H1 (cell line): ENCODE results near the gene PPP2R3C. TPM values are rescaled to one million over a fixed set of nuclear protein-coding genes. Genes with fewer than 3 reads are reported as not detected.

Source experiments
- CTCF ChIA-PET: fragments of 300-600 bp; sonication (Branson Sonifier 250); formaldehyde crosslinking; loops from one replicate; lab custom pipeline; 2021; ENCODE audit not compliant: partially characterized antibody; lab: Charles Lee
- POLR2A ChIA-PET: fragments of 300-600 bp; sonication (Branson Sonifier 250); formaldehyde crosslinking; loops from one replicate; lab custom pipeline; 2021; ENCODE audit warnings: inconsistent platforms; ENCODE audit not compliant: partially characterized antibody; lab: Charles Lee
- DNase-seq, 2 experiments: peaks; one replicate each; pipeline versions ENCODE4 v3.0.0 to v3.0.0-alpha.2; 2010 to 2022; ENCODE audit warnings: low spot score in 2 of 2, low read depth in 1 of 2, mixed read lengths in 1 of 2
- FAIRE-seq: peaks from 2 replicates; lab custom pipeline; 2011; peaks lifted over from hg19 to GRCh38; lab: Jason Lieb, UNC
- H2AFZ ChIP-seq: 2 replicates; pipeline ENCODE4 v1.8.1; 2012; ENCODE audit warnings: low read length, inconsistent platforms
- H2AK5ac ChIP-seq: 2 replicates; pipeline ENCODE4 v1.6.1; 2013; ENCODE audit warnings: low read depth, low read length
- H2BK120ac ChIP-seq: replicated peaks from 2 replicates; pipeline ENCODE3; 2013; ENCODE audit warnings: low read depth, low read length, inconsistent platforms
- H2BK12ac ChIP-seq: 2 replicates; pipeline ENCODE4 v1.6.1; 2013; ENCODE audit warnings: low read depth, low read length
- H2BK15ac ChIP-seq: 2 replicates; pipeline ENCODE4 v1.6.1; 2013; ENCODE audit warnings: low read length
- H2BK20ac ChIP-seq: 2 replicates; pipeline ENCODE4 v1.6.1; 2013; ENCODE audit warnings: low read length
- H2BK5ac ChIP-seq: 2 replicates; pipeline ENCODE4 v1.6.1; 2013; ENCODE audit warnings: low read depth, low read length
- H3K14ac ChIP-seq: 2 replicates; pipeline ENCODE4 v1.6.1; 2013; ENCODE audit warnings: inconsistent platforms; ENCODE audit not compliant: insufficient read length
- H3K18ac ChIP-seq: 2 replicates; pipeline ENCODE4 v1.6.1; 2013; ENCODE audit warnings: low read length; ENCODE audit errors: extremely low read depth
- H3K23ac ChIP-seq: 2 replicates; pipeline ENCODE4 v1.6.1; 2013; ENCODE audit warnings: inconsistent platforms; ENCODE audit not compliant: insufficient read length
- H3K23me2 ChIP-seq: 2 replicates; pipeline ENCODE4 v1.6.1; 2013; ENCODE audit warnings: low read depth, low read length
- H3K27ac ChIP-seq: 2 replicates; pipeline ENCODE4 v1.6.1; 2011; ENCODE audit warnings: low read depth, low read length, inconsistent platforms
- H3K27me3 ChIP-seq, 4 experiments: replicated peaks in 1 of 4; 1 replicate in 1 of 4; 2 replicates in 3 of 4; pipeline versions ENCODE4 v1.6.1 to v1.8.1; 2011 to 2013; ENCODE audit warnings: low read length in 3 of 4, mild to moderate bottlenecking in 3 of 4, inconsistent platforms in 2 of 4, mixed read lengths in 2 of 4, moderate library complexity in 1 of 4; ENCODE audit not compliant: control insufficient read depth in 3 of 4, insufficient read depth in 3 of 4; ENCODE audit errors: extremely low read depth in 1 of 4
- H3K36me3 ChIP-seq, 4 experiments: 2 replicates each; pipeline versions ENCODE4 v1.6.1 to v1.8.1; 2011 to 2013; ENCODE audit warnings: mild to moderate bottlenecking in 4 of 4, low read length in 3 of 4, moderate library complexity in 2 of 4, control low read depth in 1 of 4, inconsistent platforms in 1 of 4; ENCODE audit not compliant: insufficient read depth in 4 of 4, control insufficient read depth in 2 of 4
- H3K4ac ChIP-seq: replicated peaks from 2 replicates; pipeline ENCODE3; 2013; ENCODE audit warnings: low read length, low read depth, mixed read lengths, inconsistent platforms; ENCODE audit not compliant: insufficient read length
- H3K4me1 ChIP-seq, 4 experiments: replicated peaks in 1 of 4; 1 replicate in 1 of 4; 2 replicates in 3 of 4; pipeline versions ENCODE4 v1.6.1 to v1.8.1; 2011 to 2013; ENCODE audit warnings: low read length in 3 of 4, inconsistent platforms in 2 of 4, mixed read lengths in 1 of 4; ENCODE audit not compliant: insufficient read depth in 4 of 4, control insufficient read depth in 3 of 4
- H3K4me2 ChIP-seq, 2 experiments: 2 replicates each; pipeline versions ENCODE4 v1.6.1 to v1.8.1; 2011 to 2013; ENCODE audit warnings: low read depth in 2 of 2, low read length in 2 of 2, control low read depth in 1 of 2, inconsistent platforms in 1 of 2, mild to moderate bottlenecking in 1 of 2; ENCODE audit not compliant: insufficient read depth in 1 of 2
- H3K4me3 ChIP-seq, 4 experiments: fragments of 200-600, 300-600 bp in 1 of 4; sonication (generic), shearing (Covaris generic), sonication (Bioruptor Twin) in 1 of 4; 2 replicates each; pipeline versions ENCODE4 v1.5.1 to v1.8.1; 2011 to 2016; ENCODE audit warnings: low read length in 4 of 4, low read depth in 3 of 4, control low read depth in 2 of 4, inconsistent platforms in 2 of 4, mild to moderate bottlenecking in 2 of 4, mixed read lengths in 1 of 4, moderate library complexity in 1 of 4; ENCODE audit not compliant: insufficient read depth in 2 of 4; ENCODE audit errors: extremely low read depth in 1 of 4
- H3K56ac ChIP-seq: replicated peaks from 2 replicates; pipeline ENCODE3; 2013; ENCODE audit warnings: low read depth, mild to moderate bottlenecking, mixed read lengths, low read length, inconsistent platforms; ENCODE audit not compliant: insufficient read length
- H3K79me1 ChIP-seq: 2 replicates; pipeline ENCODE4 v1.6.1; 2013; ENCODE audit warnings: low read depth, low read length, control low read depth
- H3K79me2 ChIP-seq, 2 experiments: 2 replicates each; pipeline versions ENCODE4 v1.6.1 to v1.8.1; 2012 to 2013; ENCODE audit warnings: low read length in 2 of 2, mild to moderate bottlenecking in 2 of 2, inconsistent platforms in 1 of 2; ENCODE audit not compliant: insufficient read depth in 2 of 2, control insufficient read depth in 1 of 2
- H3K9ac ChIP-seq, 4 experiments: replicated peaks in 1 of 4; 1 replicate in 1 of 4; 2 replicates in 3 of 4; pipeline versions ENCODE4 v1.6.1 to v1.8.1; 2011 to 2013; ENCODE audit warnings: low read depth in 3 of 4, low read length in 3 of 4, control low read depth in 2 of 4, mild to moderate bottlenecking in 2 of 4, moderate library complexity in 2 of 4, inconsistent platforms in 1 of 4; ENCODE audit errors: extremely low read depth in 1 of 4
- H3K9me3 ChIP-seq, 2 experiments: 2 replicates each; pipeline versions ENCODE4 v1.6.1 to v1.8.1; 2012 to 2013; ENCODE audit warnings: mild to moderate bottlenecking in 2 of 2, moderate library complexity in 2 of 2, control low read depth in 1 of 2, inconsistent platforms in 1 of 2, low read depth in 1 of 2, low read length in 1 of 2, mixed read lengths in 1 of 2; ENCODE audit not compliant: insufficient read depth in 2 of 2
- H4K20me1 ChIP-seq, 2 experiments: replicated peaks in 1 of 2; 2 replicates each; pipeline versions ENCODE3 to v1.8.1; 2011 to 2013; ENCODE audit warnings: inconsistent platforms in 2 of 2, low read length in 2 of 2, mild to moderate bottlenecking in 1 of 2; ENCODE audit not compliant: insufficient read depth in 2 of 2, control insufficient read depth in 1 of 2
- H4K5ac ChIP-seq: 2 replicates; pipeline ENCODE4 v1.6.1; 2013; ENCODE audit warnings: low read length, low read depth, mixed read lengths, inconsistent platforms; ENCODE audit not compliant: insufficient read length
- H4K8ac ChIP-seq: 2 replicates; pipeline ENCODE4 v1.8.0; 2013; ENCODE audit warnings: mild to moderate bottlenecking, moderate library complexity, low read length, inconsistent platforms; ENCODE audit not compliant: insufficient read depth; ENCODE audit errors: extremely low read depth
- H4K91ac ChIP-seq: replicated peaks from 2 replicates; pipeline ENCODE3; 2013; ENCODE audit warnings: low read length, mixed read lengths, inconsistent platforms; ENCODE audit not compliant: insufficient read length
- BACH1 ChIP-seq: IDR thresholded peaks from 2 replicates; pipeline ENCODE4 v1.6.1; 2012; ENCODE audit warnings: low read length, improper control_type of control experiment
- CBX8 ChIP-seq: fragments of 300-800, 300-1000 bp; sonication (generic); IDR thresholded peaks from 2 replicates; pipeline ENCODE4 v1.7.1; 2016; ENCODE audit warnings: low read depth, low read length, borderline replicate concordance
- CEBPB ChIP-seq: IDR thresholded peaks from 2 replicates; pipeline ENCODE4 v1.6.1; 2012; ENCODE audit warnings: low read depth, low read length
- CHD1 ChIP-seq: IDR thresholded peaks from 2 replicates; pipeline ENCODE4 v1.6.1; 2012; ENCODE audit warnings: low read depth, low read length, improper control_type of control experiment
- CREB1 ChIP-seq: IDR thresholded peaks from 2 replicates; pipeline ENCODE4 v1.6.1; 2012; ENCODE audit warnings: inconsistent platforms
- HDAC6 ChIP-seq: IDR thresholded peaks from one replicate; pipeline ENCODE4 v1.7.1; 2012; ENCODE audit warnings: low read depth, mild to moderate bottlenecking, inconsistent platforms, low read length, moderate library complexity
- KDM4A ChIP-seq: IDR thresholded peaks from one replicate; pipeline ENCODE4 v1.7.1; 2012; ENCODE audit warnings: low read depth, mild to moderate bottlenecking, moderate library complexity, low read length, inconsistent platforms; ENCODE audit not compliant: severe bottlenecking
- POU5F1 ChIP-seq: IDR thresholded peaks from 2 replicates; pipeline ENCODE4 v1.6.1; 2011; ENCODE audit warnings: low read depth, mild to moderate bottlenecking, low read length, moderate library complexity
- RAD21 ChIP-seq, 2 experiments: IDR thresholded peaks in 1 of 2; conservative IDR thresholded peaks in 1 of 2; 2 replicates each; pipeline ENCODE4 v1.6.1; 2011; ENCODE audit warnings: low read depth in 2 of 2, low read length in 2 of 2, improper control_type of control experiment in 1 of 2, inconsistent platforms in 1 of 2, mild to moderate bottlenecking in 1 of 2, moderate library complexity in 1 of 2
- RXRA ChIP-seq: IDR thresholded peaks from 2 replicates; pipeline ENCODE4 v1.6.1; 2011; ENCODE audit warnings: low read depth, mild to moderate bottlenecking, low read length, moderate library complexity; ENCODE audit not compliant: insufficient read depth
- SIX5 ChIP-seq: IDR thresholded peaks from 2 replicates; pipeline ENCODE4 v1.6.1; 2011; ENCODE audit warnings: mild to moderate bottlenecking, low read depth, low read length
- SUZ12 ChIP-seq: fragments of 200-600 bp; sonication (generic); IDR thresholded peaks from 2 replicates; pipeline ENCODE4 v1.6.1; 2012; ENCODE audit warnings: mild to moderate bottlenecking, inconsistent platforms, low read length, moderate library complexity, mixed read lengths
- TAF1 ChIP-seq: IDR thresholded peaks from 2 replicates; pipeline ENCODE4 v1.6.1; 2011; ENCODE audit warnings: mild to moderate bottlenecking, low read depth, low read length
- TAF7 ChIP-seq: optimal IDR thresholded peaks from 2 replicates; pipeline ENCODE3; 2011; ENCODE audit warnings: low read depth, mild to moderate bottlenecking, inconsistent platforms, low read length, moderate library complexity, borderline replicate concordance
- YY1 ChIP-seq: IDR thresholded peaks from 2 replicates; pipeline ENCODE4 v1.6.1; 2011; ENCODE audit warnings: low read depth, mild to moderate bottlenecking, low read length
- WGBS, 2 experiments: shearing (Covaris generic) in 1 of 2; methylation state at CpG; one replicate each; pipeline versions ENCODE4 v1.1.6 to v1.1.7; 2013 to 2015; ENCODE audit warnings: low lambda C conversion rate in 2 of 2, mixed read lengths in 2 of 2, inconsistent platforms in 1 of 2, low coverage in 1 of 2, missing lambda C conversion rate in 1 of 2; ENCODE audit not compliant: insufficient replicate concordance in 2 of 2, insufficient coverage in 1 of 2, insufficient read length in 1 of 2; ENCODE audit errors: extremely low coverage in 1 of 2, missing lambda C conversion rate in 1 of 2; 5-methylcytosine and 5-hydroxymethylcytosine counted together
- polyA plus RNA-seq, 7 experiments: library from polyadenylated mRNA; depleted of rRNA in 3 of 7; stranded (reverse) in 5 of 7; unstranded in 2 of 7; fragments of >200 nt in 5 of 7; fragments of 200-250 nt in 2 of 7; gene quantifications; 1 replicate in 5 of 7; 2 replicates in 1 of 7; 4 replicates in 1 of 7; pipeline versions ENCODE4 v1.2.1 to v1.2.3, GENCODE V29; 2011 to 2013; ENCODE audit warnings: missing spikeins in 2 of 7, mixed read lengths in 2 of 7
- total RNA-seq: library from RNA; stranded (reverse); fragmentation: NEBNext Ultra II Directional; extraction: Animal tissue kit (Norgen Biotek cat#: 25700); gene quantifications from 2 replicates; pipeline ENCODE4 v1.2.1, GENCODE V29; 2021

The PPP2R3C gene
- total and polyA plus RNA-seq, 2 of the 8 experiments (the other 6 are each of a cell fraction or from before 2014, with no cell fraction given) = 7.1 to 26.7 TPM

DNA sequence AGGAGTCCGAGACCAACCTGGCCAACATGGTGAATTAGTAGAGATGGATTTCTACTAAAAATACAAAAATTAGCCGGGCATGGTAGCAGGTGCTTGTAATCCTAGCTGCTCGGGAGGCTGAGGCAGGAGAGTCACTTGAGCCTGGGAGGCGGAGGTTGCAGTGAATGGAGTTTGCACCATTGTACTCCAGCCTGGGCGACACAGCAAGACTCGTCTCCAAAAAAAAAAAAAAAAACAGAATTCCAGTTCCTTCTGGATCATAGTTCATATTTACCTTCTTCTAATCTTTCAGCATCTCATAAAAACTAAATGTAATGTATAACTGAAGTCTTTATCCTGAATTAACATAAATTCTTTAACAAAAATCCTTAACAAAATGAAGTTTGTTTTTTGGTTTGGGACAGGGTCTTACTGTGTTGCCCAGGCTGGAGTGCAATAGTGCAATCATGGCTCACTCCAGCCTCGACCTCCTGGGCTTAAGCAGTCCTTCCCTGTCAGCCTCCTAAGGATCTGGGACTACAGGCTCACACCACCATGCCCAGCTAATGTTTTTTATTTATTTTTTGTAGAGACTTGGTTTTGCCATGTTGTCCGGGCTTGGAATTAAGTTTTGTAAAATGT lies 38.1 kb downstream of the PPP2R3C start:
- Histone ChIP-seq H3K27me3 (no peaks in the 10 kb centered on the region), H2BK20ac (no peak overlapping the region)
- POLR2A ChIA-PET = interaction anchor here (0.6 to 0.9 kb wide), 4 partner anchors 38 to 539 kb away, joined by 3 to 5 read pairs (median 3); partner anchors contain the start of gene PPP2R3C
- TF ChIP-seq BACH1 = no peak
- TF ChIP-seq TAF1 = no peak
- TF ChIP-seq KDM4A = no peak
- no peak for TF ChIP-seq RAD21 (IDR thresholded peaks at IDR 0.05 in 1 of 2, conservative IDR thresholded peaks at IDR 0.05 in 1 of 2; ENCODE audit: low read depth in 2 of 2, low read length in 2 of 2)
- TF ChIP-seq CHD1 = no peak
- TF ChIP-seq CREB1 = no peak
- no peak for TF ChIP-seq HDAC6
- TF ChIP-seq POU5F1 = no peak
- no peak for TF ChIP-seq CBX8
- no peak for TF ChIP-seq RXRA
- TF ChIP-seq YY1 = no peak
- TF ChIP-seq TAF7 = no peak
- no peak for TF ChIP-seq CEBPB
- no peak for TF ChIP-seq SUZ12
- TF ChIP-seq SIX5 = no peak

More for the DNA sequence above, 38.1 kb downstream of the PPP2R3C start:
- no peak for FAIRE-seq
- Histone ChIP-seq H2BK5ac (no peak overlapping the region), H4K91ac (no peak overlapping the region), H2BK15ac (no peak overlapping the region), H3K23me2 (no peaks in the 10 kb centered on the region), H3K23ac (no peak overlapping the region), H3K36me3 (peaks cover 5 to 37% (median 10%) of the 10 kb centered on the region in 4 experiments; a peak in 7 of 8 replicates), H3K4me1 (no peaks in the 10 kb centered on the region), H3K4me3 (no peak overlapping the region), H2AFZ (no peak overlapping the region), H2BK12ac (no peak overlapping the region), H4K8ac (no peak overlapping the region), H3K9me3 (no peaks in the 10 kb centered on the region), H3K27ac (no peak overlapping the region), H3K79me2 (no peaks in the 10 kb centered on the region), H3K4me2 (no peak overlapping the region), H3K14ac (no peak overlapping the region), H2BK120ac (no peak overlapping the region), H3K9ac (no peak overlapping the region), H3K18ac (no peak overlapping the region), H2AK5ac (no peak overlapping the region), H4K20me1 (no peaks in the 10 kb centered on the region), H3K56ac (no peak overlapping the region), H4K5ac (no peak overlapping the region), H3K79me1 (no peaks in the 10 kb centered on the region), H3K4ac (no peak overlapping the region)
- WGBS, 2 experiments = 95% methylated on average over 8 of the region's 8 CpGs; no CpG with 5 or more reads in 1 of the 2 experiments
- DNase-seq = no peak
- CTCF ChIA-PET = no interaction called here
